NOMO-1 treated with DMSO at 0.1 percent for 48 hours (cell line): ENCODE results near the gene RAB25.
"Not testable (repeated sequence)": the region's sequence is repeated elsewhere in the genome, so short reads cannot be mapped to it uniquely, and the experiment has no call there.

Experiments used
- DNase-seq: peaks from one replicate; lab custom pipeline; 2025; ENCODE audit not compliant: unreplicated experiment; lab: John Stamatoyannopoulos, UW

Gene RAB25

GRCh38 chr1:156054500-156055280, 6.3 kb upstream of the RAB25 start, which contains the start of gene LAMTOR2:
Gene LAMTOR2 (plus strand): TSS chr1:156054782. CDS start chr1:156054890, 108 bp downstream.
- peak; percentile 97 for DNase-seq

- peak; percentile 66 for DNase-seq
Observed at GRCh38 chr1:156055281-156056048, 5.5 kb upstream of the RAB25 start.

- no peak for DNase-seq
Observed at GRCh38 chr1:156056326-156056849, 4.6 kb upstream of the RAB25 start.

DNA sequence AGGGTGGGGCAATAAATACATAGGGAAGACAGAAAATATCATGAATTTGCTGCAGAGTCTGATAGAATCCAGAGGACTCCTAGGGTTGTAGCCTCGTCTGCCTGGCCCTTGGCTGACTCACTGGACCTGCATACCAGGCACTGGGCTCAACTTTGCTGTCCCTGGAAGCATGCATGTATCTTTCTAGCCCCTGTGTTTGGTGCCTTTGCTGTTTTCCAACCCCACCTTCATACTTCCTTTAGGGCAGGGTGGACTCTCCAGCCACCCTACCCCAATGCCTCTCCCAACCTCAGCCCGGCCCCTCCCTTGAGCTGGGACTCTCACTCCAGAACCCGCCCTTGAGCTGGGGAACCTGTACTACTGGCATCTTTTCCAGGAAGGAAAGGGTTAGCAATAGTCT, 1.2 kb downstream of the RAB25 start:
- DNase-seq, result no peak

DNA sequence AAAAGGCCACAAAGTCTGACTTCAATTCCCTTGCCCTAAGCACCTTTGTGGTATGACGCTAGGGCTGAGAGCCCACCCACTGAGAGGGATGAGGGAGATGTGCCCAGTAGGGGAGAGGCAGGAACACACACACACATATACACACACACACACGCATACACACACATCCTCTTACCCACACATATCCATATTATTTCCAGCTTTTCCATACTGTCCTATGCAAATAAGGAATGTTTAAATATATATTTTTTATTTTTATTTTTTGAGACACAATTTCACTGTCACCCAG, 3.0 kb downstream of the RAB25 start:
- DNase-seq, result no peak

DNA sequence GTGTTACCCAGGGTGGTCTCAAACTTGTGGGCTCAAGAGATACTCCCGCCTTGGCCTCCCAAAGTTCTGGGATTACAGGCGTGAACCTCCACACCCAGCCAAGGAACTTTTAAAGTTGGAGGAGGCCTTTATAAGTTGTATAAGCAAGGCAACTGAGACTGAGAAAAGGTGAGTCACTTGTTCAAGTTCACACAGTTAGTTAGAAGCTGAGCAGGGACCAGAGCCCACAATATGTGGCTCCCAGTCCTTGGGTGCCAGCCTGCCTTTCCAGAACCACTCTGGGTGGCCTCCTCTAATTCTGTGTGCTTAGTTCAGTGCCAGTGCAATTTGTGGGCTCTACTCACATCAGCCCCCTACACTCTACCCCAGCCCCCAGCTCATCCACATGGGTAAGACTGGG, 3.7 kb downstream of the RAB25 start:
- DNase-seq, result no peak

- DNase-seq, result no peak
Observed at GRCh38 chr1:156065212-156065611, 4.3 kb downstream of the RAB25 start.

GRCh38 chr1:156065871-156066270, 4.9 kb downstream of the RAB25 start:
- no peak for DNase-seq

GRCh38 chr1:156067262-156067661, 6.3 kb downstream of the RAB25 start:
- DNase-seq, result no peak

- DNase-seq, result no peak
Observed at GRCh38 chr1:156069490-156070455, 8.8 kb downstream of the RAB25 start.

GRCh38 chr1:156070548-156070947, 9.6 kb downstream of the RAB25 start:
- DNase-seq, result no peak

GRCh38 chr1:156071332-156071816, 10.4 kb downstream of the RAB25 start:
- DNase-seq, result not testable (repeated sequence)

GRCh38 chr1:156072251-156072650, 11.3 kb downstream of the RAB25 start:
- DNase-seq, result no peak

DNA sequence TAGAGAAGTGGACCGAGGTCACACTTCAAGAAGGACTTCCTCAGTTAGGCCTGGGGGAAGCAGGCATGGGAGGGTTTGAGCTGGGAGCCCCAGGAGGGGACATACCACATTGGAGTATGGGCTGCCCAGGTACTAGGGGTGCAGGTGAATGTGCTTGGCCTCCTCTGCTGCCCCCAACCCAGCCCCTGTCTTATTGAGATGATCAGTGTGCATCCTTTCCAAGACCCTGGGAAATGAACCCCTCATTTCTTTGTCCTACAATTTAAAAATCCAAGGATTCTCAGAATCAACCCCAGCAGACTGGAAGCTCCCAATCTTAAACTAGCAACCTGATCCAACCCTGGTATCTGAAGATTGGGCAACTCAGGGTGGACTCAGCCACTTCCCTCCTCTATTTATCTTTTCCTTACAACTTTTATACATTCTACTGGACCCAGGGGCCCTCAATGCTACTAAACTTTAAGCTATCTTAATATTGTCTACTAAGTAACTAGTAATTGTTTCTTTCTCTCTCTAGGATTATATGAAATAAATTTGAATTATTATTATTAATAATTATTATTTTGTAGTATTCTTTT, 12.2 kb downstream of the RAB25 start:
- DNase-seq, result no peak

GRCh38 chr1:156073740-156074139, 12.8 kb downstream of the RAB25 start:
- DNase-seq, result no peak

DNA sequence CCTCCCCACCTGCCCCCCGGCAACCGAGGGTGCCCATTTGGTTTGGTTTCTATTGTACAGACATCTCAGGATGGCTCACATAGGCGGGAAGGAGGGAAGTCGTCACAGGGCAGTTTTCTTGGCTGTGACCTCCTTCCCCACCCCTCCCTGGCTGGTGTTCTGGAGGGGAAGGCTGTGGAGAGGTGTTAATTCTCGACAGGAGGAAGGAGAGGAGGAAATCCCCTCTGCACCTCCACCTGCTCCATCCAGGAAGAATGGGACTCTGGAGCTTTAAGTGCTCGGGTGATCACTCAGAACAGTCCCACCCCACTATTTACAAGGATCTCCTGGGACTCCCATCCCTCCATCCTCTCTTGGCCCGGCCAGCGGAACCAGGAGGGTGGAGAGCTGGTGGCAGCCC, 13.7 kb downstream of the RAB25 start:
- DNase-seq, result no peak

GRCh38 chr1:156075162-156075561, 14.2 kb downstream of the RAB25 start:
- no peak for DNase-seq

DNA sequence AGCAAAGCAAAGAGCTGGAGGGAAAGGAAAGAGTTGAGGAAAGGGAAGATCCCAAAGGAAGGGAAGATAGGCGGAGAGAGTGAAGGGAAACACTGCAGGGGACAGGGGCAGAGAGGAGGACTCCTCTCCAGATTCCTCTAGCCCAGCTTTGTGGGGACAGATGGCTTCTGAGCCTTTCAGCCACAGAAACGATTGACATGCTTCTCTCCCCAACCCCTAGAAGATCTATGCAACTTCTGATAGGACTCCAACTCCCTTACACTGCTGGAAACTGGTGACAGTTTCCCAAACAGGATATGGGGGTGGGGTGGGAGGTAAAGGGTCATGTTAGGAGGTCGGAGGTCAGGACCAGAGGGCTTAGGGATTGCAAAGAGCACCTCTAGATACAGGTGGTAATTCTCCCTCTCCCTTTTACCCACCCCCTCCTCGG, 14.8 kb downstream of the RAB25 start:
- DNase-seq, result no peak

- DNase-seq, result no peak
Observed at GRCh38 chr1:156076609-156077429, 15.9 kb downstream of the RAB25 start.

- DNase-seq, result no peak
Observed at GRCh38 chr1:156077430-156077760, 16.4 kb downstream of the RAB25 start.
